Osteoblast (primary cell): ENCODE measurements around the gene HEMGN. TPM values are rescaled to one million over a fixed set of nuclear protein-coding genes. Genes with fewer than 3 reads are reported as not detected.

ENCODE experiments used
- DNase-seq: peaks from one replicate; pipeline ENCODE4 v3.0.0; 2011; ENCODE audit warnings: low spot score, mixed read lengths; ENCODE audit not compliant: insufficient read length; ENCODE audit errors: missing footprints
- H2AFZ ChIP-seq: 2 replicates; pipeline ENCODE4 v1.6.0; 2011; ENCODE audit warnings: mild to moderate bottlenecking, low read length
- H3K27ac ChIP-seq: 2 replicates; pipeline ENCODE4 v1.5.1; 2011; ENCODE audit warnings: mild to moderate bottlenecking, low read depth, low read length, moderate library complexity
- H3K27me3 ChIP-seq: 2 replicates; pipeline ENCODE4 v1.6.0; 2012; ENCODE audit warnings: mild to moderate bottlenecking, control low read depth, inconsistent platforms, low read length, moderate library complexity; ENCODE audit not compliant: insufficient read depth
- H3K36me3 ChIP-seq: 2 replicates; pipeline ENCODE4 v1.5.1; 2011; ENCODE audit warnings: mild to moderate bottlenecking, low read length, control low read depth, moderate library complexity; ENCODE audit not compliant: insufficient read depth
- H3K4me1 ChIP-seq: 2 replicates; pipeline ENCODE4 v1.5.1; 2011; ENCODE audit warnings: mild to moderate bottlenecking, low read length, control low read depth, moderate library complexity; ENCODE audit not compliant: insufficient read depth
- H3K4me2 ChIP-seq: 2 replicates; pipeline ENCODE4 v1.6.0; 2011; ENCODE audit warnings: mild to moderate bottlenecking, low read length; ENCODE audit not compliant: insufficient read depth
- H3K4me3 ChIP-seq: fragments of 200-600 bp; sonication (generic); 3 replicates; pipeline ENCODE4 v1.5.1; 2012; ENCODE audit warnings: mild to moderate bottlenecking, low read length, inconsistent platforms; ENCODE audit not compliant: insufficient read depth
- H3K79me2 ChIP-seq: 2 replicates; pipeline ENCODE4 v1.6.0; 2012; ENCODE audit warnings: mild to moderate bottlenecking, low read length, control low read depth, inconsistent platforms; ENCODE audit not compliant: insufficient read depth
- H3K9me3 ChIP-seq: 2 replicates; pipeline ENCODE4 v1.5.1; 2011; ENCODE audit warnings: low read depth, low read length, control low read depth
- H4K20me1 ChIP-seq: 2 replicates; pipeline ENCODE4 v1.6.0; 2012; ENCODE audit warnings: mild to moderate bottlenecking, low read length, control low read depth; ENCODE audit not compliant: insufficient read depth
- CTCF ChIP-seq: IDR thresholded peaks from 2 replicates; pipeline ENCODE4 v1.5.1; 2011; ENCODE audit warnings: mild to moderate bottlenecking, low read depth, low read length, moderate library complexity; ENCODE audit errors: extremely low read depth
- total RNA-seq: library from RNA; depleted of rRNA; stranded (reverse); fragments of >200 nt; gene quantifications from 2 replicates; pipeline ENCODE4 v1.2.3, GENCODE V29; 2012

HEMGN gene
- total RNA-seq = not detected in 2 replicates

GRCh38 chr9:97938081-97938644 lies at the start of gene HEMGN:
TSS of gene HEMGN (minus strand) at chr9:97938172. CDS start at chr9:97938136, 36 bp downstream.
- no peak for DNase-seq
- no peak within 1 kb of the TSS for H3K27ac ChIP-seq
- no peak within 1 kb of the TSS for H3K4me2 ChIP-seq
- no peak for TF ChIP-seq CTCF
- no peaks in the 10 kb centered on the region for H3K36me3 ChIP-seq
- H3K4me1 ChIP-seq = no peaks in the 10 kb centered on the region
- H3K27me3 ChIP-seq = peaks cover 82% of the 10 kb centered on the region
- H4K20me1 ChIP-seq = no peaks in the 10 kb centered on the region
- H3K9me3 ChIP-seq = no peaks in the 10 kb centered on the region
- H3K79me2 ChIP-seq = no peaks in the 10 kb centered on the region
- no peak within 1 kb of the TSS for H3K4me3 ChIP-seq
- H2AFZ ChIP-seq = no peak within 1 kb of the TSS

- no peak overlapping the region for H3K27ac ChIP-seq
- peaks cover 38% of the 10 kb centered on the region for H4K20me1 ChIP-seq
- no peak for DNase-seq
- no peaks in the 10 kb centered on the region for H3K9me3 ChIP-seq
- no peaks in the 10 kb centered on the region for H3K27me3 ChIP-seq
- H3K36me3 ChIP-seq = no peaks in the 10 kb centered on the region
- no peak for TF ChIP-seq CTCF
- no peak overlapping the region for H3K4me3 ChIP-seq
- H2AFZ ChIP-seq = no peak overlapping the region
- peaks cover 92% of the 10 kb centered on the region for H3K79me2 ChIP-seq
- no peak overlapping the region for H3K4me2 ChIP-seq
- H3K4me1 ChIP-seq = peaks cover 26% of the 10 kb centered on the region
These were observed 49.5 kb upstream of the HEMGN start for GRCh38 chr9:97987487-97987886.

DNA sequence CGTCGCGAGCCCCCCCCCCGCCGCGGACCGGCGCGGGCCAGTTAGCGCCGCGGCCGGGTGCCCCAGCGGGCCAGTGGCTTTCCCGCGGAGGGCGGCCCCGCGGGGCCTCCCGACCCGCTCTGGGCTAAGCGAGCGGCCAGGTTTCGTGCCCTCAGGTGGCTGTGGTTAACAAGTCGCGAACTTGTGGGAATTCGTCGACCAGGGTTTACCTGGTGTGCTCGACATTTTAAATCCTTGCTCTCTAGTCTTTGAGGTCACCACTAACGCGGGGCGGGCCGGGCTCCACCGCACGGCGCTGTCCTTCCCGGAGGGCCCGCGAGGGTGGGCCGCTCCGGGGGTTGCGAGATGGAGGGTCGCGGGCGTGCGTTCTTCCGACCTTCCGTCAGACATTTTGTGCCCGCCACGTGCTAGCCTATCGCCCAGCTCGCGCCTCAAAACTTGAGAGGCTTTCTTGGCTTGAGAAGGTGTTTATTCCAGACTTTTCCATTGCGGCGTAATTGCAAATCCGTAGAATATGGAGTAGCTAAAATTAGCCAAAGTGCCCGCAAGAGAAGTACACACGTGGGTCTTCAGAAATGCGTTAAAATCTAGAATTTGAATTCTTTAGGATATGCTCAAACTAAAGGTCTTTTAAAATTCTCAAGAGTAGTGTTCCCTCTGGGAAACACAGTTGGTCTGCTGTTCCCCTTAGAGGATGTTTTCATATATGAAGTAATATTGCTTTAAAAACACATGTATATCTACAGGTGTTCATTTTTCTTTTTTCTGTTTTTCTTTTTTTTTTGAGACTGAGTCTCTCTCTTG lies 47.3 kb upstream of the HEMGN start:
- Histone ChIP-seq H3K27me3 (no peaks in the 10 kb centered on the region), H3K79me2 (peaks cover 70% of the 10 kb centered on the region), H3K36me3 (no peaks in the 10 kb centered on the region), H3K4me1 (peaks cover 22% of the 10 kb centered on the region), H3K4me2 (peak overlapping the region; percentile 76), H3K9me3 (no peaks in the 10 kb centered on the region), H3K4me3 (peak overlapping the region; percentile 89), H2AFZ (peak overlapping the region; percentile 58), H3K27ac (peak overlapping the region; percentile 87), H4K20me1 (peaks cover 24% of the 10 kb centered on the region)
- peak; percentile 86 for DNase-seq
- no peak for TF ChIP-seq CTCF
